HG02678 (cell line): ENCODE results near the gene ZNF746.
A peak's percentile ranks its signal among the peaks of the same experiment; 100 is the strongest.

Experiments used
- ATAC-seq: cut with Tn5 transposase; IDR thresholded peaks from one replicate; pipeline ENCODE4 v1.9.1; 2021; ENCODE audit warnings: mild to moderate bottlenecking, moderate library complexity; ENCODE audit not compliant: unreplicated experiment

ZNF746 gene

DNA sequence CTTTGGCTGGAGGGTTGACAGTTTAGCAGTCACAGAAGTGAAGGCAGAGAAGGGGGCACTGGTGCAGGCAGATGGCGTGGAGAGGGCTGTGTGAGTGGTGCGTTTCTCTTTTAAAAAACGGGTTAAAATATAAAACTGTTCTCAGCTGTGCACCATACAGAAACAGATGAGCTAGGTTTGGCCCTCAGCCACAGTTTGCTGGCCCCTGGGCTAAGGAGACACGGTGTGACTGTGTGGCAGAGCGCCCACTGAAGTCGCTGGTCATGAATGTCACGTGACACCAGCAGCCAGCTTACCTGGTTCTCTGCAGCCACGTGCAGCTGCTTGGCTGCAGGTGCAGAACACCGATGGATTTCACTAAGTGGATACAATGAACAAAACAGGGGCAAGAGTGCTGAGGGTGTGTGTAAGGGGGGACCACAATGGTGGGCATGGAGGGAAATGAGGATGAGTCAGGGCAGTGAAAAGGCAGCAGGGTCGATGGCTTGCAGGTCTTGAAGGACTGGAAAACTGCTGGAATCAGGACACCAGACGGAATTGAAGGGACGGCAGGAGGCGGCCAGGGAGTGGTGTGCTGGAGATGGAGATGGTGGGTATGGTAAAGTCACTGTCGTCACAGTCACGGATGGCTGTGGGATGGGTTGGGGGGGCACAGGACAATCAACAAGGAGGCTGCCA lies 7.4 kb downstream of the ZNF746 start:
- no peak for ATAC-seq

DNA sequence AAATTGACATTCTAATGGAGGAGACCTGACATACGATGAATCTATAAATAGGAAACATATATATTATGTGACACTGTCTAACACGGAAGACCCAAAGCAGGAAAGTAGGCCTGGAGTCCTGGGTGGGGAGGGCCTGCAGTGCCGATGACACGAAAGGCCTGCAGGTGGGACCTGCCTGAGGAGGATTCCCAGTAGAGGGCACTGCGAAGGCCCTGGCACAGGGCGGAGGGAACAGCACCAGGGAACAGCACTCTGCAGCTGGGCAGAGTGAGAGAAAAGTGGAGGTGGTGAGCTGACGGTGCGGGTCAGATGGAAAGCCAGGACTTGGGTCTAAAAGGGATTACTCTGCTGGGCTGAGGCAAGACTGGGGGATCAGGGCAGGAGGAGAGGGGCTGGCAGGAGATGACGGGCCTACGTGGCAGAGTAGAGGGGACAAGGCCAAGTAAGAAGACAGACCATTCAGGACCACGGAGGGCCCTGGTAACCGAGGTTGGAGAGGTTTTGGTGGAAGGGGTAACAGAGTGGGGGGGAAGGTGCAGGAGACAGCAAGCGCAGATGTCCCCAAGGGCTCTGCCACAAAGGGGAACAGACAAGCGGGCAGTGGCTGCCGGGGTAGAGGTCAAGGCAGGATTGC lies 8.1 kb downstream of the ZNF746 start:
- ATAC-seq = no peak

GRCh38 chr7:149479568-149479967 lies 18.0 kb downstream of the ZNF746 start:
- ATAC-seq = no peak

- ATAC-seq = no peak
These were observed 18.9 kb downstream of the ZNF746 start for GRCh38 chr7:149478754-149479153.

DNA sequence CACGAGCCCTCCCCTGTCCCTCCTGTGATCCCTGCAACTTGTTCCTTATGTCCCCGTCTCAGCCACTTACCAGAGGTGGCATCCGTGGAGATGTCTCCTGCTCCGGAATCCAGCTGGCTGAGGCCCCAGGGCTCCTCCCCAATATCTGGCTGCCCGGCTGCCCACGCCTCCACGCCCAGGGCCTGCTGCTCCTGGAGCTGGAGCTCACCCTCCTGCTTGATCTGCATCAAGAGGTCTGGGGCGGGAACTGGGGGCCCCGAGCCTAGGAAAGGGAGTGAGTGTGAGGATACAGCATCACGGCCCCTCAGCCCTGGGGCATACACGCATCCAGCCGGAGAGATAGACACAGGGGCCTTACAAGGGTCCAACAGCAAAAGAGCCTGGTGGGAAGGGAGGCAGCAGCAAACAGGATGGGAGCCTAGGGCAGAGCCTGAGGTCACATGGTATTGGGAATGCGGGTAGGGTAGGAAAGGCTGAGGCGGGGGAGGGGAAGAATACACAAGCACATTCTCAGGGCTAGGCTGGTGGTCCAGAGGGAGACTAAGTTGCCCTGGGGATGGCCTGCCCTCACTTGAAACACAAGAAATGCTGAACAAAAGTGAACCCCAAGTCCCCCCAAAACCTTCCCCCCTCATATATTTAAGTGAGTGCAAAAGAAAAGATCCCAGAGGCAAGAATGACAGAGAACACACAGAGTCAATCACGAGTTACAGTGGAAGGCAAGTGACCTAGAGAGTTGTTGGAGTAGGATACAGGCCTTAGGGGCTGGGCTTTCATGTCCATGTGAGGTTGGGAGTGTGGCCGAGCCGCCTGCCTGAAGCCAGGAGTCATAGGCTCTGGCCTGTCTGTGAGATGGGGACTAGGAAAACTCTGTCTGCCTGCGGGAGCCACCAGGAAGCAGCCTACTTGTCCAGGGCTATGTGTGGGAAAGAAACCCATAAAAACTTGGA lies 19.8 kb downstream of the ZNF746 start:
- ATAC-seq = no peak

- no peak for ATAC-seq
These were observed 20.8 kb downstream of the ZNF746 start for GRCh38 chr7:149476791-149477190.

GRCh38 chr7:149475121-149476045 lies 22.2 kb downstream of the ZNF746 start:
- no peak for ATAC-seq

DNA sequence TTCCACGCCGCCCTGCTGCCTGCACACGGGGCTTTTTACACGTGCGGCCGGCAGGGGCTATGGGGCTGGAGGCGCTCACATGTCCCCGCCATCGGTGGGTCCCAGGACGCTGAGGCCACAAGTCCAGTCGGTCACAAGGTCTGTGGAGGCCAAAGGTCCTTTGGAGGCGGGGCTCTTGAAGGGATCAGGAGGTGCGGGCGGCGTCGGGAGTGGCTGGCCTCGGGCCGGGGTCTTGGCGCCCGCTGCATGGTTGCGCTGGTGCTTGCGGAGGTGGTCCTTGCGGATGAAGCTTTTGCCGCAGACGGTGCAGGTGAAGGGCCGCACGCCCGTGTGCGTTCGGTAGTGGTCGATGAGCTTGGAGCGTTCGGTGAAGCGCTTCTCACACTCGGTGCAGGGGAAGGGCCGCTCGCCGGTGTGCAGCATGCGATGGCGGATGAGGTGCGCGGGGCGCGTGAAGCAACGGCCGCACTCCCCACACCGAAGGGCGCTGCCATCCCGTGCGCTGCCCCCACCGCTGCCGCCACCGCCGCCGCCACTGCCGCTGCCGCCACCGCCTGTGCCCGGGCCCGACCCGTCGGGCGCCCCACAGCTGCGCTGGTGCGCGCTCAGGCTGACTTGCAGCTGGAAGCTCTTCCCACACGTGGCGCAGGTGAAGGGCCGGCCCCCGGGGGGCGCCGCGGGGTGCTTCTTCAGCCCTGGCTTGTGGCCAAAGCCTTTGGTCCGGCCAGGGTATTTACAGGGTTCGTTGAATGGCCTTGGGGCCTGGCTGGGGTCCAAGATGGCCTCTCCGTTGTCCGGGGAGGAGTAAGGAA lies 23.1 kb downstream of the ZNF746 start:
- no peak for ATAC-seq

DNA sequence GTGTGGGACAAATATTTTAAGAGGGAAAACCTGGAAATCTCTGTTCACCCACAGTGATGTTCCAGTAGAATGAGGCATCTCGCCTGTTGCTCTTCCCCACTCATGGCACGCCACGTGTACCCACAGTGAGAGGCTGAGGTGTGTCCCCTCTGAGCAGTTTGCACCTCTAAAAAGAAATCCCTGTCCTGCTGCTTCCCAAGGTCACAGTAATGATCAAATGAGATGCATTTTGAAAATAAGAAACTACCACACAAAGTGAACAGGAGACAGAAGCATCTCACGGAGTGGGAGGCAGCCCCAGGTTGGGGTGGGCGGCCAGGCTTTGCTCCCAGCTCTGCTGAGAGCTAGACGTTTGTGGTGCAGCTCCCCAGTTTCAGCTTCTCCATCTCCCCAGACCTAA lies 24.4 kb downstream of the ZNF746 start:
- ATAC-seq = no peak

DNA sequence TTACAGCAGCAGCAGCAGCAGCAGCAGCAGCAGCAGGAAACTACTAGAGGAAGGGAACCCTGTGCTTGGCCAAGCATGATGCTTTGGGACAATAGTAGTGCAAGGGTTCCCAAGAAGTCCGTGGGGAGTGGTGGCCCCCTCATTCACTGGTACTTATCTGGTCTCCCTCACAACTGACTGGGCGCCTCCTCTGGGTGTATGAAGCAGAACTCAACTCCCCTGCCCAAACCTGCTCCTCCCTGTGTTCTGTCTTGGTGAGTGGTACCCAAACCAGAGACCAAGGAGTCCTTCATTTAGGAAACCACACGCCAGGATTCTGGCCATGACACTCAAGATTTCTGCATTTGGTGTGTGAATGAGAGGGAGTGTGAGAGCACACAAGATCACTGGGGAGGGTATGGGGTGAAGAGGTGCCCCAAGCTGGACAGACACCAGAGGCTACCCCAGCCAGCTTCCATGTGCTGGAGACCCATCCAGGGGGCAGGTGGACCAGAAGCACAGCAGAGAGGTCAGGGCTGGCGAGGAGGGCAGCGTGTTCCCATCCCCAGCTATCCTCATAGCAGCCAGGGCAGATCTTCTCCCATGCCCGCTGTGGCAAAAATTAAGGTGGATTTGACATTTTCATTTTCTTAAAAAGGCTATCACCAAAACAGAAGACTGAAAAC lies 26.2 kb downstream of the ZNF746 start:
- ATAC-seq = no peak

- ATAC-seq = no peak
These were observed 27.8 kb downstream of the ZNF746 start for GRCh38 chr7:149469806-149470205.

- ATAC-seq = no peak
These were observed 29.4 kb downstream of the ZNF746 start for GRCh38 chr7:149468208-149468607.

- no peak for ATAC-seq
These were observed 30.2 kb downstream of the ZNF746 start for GRCh38 chr7:149467321-149467859.

GRCh38 chr7:149466364-149466763 lies 31.2 kb downstream of the ZNF746 start:
- ATAC-seq = no peak

DNA sequence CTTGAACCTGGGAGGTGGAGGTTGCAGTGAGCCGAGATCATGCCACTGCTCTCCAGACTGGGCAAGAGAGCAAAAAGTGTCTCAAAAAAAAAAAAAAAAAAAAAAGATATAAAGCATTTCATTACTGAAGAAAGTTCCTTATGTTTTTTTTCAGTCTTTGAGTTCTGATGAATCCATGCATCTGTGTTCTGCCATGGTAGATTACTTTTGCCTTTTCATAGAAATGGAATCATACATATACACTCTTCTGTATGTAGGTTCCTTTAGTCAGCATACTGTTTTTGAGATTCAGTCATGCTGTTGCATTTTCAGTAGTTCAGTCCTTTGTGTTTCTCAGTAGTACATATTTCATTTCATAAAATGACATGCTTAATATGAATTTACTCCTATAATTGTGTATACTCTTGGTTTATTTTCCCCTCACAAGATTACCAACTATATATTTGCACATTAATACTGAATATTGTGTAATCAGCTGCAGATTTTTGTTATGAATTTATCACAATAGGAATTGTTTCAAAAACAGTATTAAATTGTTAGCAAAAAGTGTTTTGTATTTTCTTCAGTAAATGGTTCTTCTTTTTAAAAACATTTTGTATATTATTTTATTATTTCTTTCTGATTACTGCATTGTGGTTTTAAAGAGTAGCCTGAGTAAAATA lies 34.0 kb downstream of the ZNF746 start:
- ATAC-seq = no peak

DNA sequence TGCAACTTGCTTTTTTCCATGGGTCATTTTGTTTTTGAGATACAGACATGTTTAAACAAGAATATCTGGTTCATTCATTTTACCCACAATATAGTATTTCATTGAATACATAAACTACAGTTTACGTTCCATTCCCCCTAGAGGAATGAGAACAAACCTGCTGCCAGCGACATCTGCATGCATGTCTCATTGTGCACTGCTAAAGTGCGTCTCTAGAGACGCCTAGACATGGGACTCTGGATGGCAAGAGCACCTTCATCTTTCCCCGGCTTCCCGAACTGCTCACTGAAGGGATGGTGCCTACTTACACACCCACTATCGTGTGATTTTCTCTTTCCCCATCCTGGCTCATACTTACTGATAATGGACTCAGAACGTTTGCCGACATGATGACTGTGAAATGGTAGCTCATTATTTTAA lies 35.5 kb downstream of the ZNF746 start:
- no peak for ATAC-seq

- ATAC-seq = peak; percentile 92
These were observed 36.9 kb downstream of the ZNF746 start, which contains the start of gene ZNF777 for GRCh38 chr7:149460493-149461277. ZNF777 (minus strand) TSS chr7:149461062; CDS start chr7:149456022, 5,040 bp downstream.
